Measurements from ENCODE around the gene EMC9. TPM values are rescaled to one million over a fixed set of nuclear protein-coding genes. Genes with fewer than 3 reads are reported as not detected.

The EMC9 gene
- total and polyA plus RNA-seq, 10 of the 15 experiments (the other 5 are each of a cell fraction or from before 2014, with no cell fraction given): 15.3 to 60.5 (median 30.3) TPM

DNA sequence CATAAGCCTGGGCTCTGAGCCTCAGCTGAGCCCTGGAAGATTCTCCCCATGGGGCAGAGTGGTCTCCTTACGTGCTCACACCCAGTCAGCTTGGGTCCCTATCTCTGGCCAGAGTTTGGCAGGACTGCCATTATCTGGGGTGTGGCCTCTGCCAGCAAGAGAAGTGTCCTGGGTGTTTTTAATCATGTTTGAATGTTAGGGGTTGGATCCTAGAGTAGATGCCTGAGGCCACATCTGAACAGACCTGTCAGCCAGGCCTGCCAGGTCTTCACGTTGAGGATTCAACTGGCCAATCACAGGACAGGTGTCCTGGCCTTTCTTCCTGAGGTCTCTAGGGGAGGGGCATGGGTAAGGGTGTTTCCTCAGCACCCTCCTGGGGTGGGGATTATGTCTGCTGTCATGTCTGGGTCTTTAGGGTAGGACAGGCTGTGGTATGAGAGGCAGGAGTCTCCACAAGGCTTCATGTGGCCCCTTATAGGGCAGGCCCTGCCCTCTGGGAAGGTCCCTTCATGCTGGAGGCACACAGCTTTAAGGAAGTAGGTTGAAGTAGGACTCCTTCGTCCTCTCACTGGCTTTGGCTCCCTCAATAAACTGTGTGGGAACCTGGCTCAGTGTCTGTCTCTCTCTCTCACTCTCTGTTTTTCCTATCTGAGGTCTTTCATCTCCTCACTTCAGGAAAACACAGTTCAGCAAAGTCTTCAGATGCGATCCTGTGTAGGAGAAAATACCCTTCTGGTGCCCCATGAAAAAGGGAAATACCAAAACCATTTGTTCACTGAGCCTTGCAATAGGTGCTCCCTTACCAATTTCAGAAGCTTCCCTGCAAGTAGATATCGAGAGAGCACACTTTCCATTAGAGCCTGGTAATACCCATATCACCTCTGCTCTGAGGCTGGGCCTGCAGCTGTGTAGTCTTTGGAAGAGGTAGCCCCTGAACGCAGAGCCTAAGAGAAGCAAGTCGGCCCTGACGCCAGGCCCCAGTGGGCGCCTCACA lies 17.7 kb downstream of the EMC9 start (continued):
- TF ChIP-seq ASH2L (IDR thresholded peaks at IDR 0.05; ENCODE audit: borderline replicate concordance, low read depth): no peak
- no peak for TF ChIP-seq CEBPB (IDR thresholded peaks at IDR 0.05; ENCODE audit: borderline replicate concordance in 1 of 2, low read depth in 2 of 2, low read length in 2 of 2)
- no peak for TF ChIP-seq CHD2 (IDR thresholded peaks at IDR 0.05; ENCODE audit: borderline replicate concordance, low read depth, low read length)
- TF ChIP-seq SREBF2 (IDR thresholded peaks at IDR 0.05; ENCODE audit: low read length): no peak
- TF ChIP-seq TCF3 (IDR thresholded peaks at IDR 0.05; ENCODE audit: borderline replicate concordance, insufficient read depth, low read depth, low read length): no peak
- TF ChIP-seq, protein P1, sequence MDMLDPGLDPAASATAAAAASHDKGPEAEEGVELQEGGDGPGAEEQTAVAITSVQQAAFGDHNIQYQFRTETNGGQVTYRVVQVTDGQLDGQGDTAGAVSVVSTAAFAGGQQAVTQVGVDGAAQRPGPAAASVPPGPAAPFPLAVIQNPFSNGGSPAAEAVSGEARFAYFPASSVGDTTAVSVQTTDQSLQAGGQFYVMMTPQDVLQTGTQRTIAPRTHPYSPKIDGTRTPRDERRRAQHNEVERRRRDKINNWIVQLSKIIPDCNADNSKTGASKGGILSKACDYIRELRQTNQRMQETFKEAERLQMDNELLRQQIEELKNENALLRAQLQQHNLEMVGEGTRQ (IDR thresholded peaks at IDR 0.05; ENCODE audit: borderline replicate concordance, low read depth, low read length): no peak
- TF ChIP-seq, protein P2, sequence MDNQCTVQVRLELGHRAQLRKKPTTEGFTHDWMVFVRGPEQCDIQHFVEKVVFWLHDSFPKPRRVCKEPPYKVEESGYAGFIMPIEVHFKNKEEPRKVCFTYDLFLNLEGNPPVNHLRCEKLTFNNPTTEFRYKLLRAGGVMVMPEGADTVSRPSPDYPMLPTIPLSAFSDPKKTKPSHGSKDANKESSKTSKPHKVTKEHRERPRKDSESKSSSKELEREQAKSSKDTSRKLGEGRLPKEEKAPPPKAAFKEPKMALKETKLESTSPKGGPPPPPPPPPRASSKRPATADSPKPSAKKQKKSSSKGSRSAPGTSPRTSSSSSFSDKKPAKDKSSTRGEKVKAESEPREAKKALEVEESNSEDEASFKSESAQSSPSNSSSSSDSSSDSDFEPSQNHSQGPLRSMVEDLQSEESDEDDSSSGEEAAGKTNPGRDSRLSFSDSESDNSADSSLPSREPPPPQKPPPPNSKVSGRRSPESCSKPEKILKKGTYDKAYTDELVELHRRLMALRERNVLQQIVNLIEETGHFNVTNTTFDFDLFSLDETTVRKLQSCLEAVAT (IDR thresholded peaks at IDR 0.05): no peak
- TF ChIP-seq EED (IDR thresholded peaks at IDR 0.05; ENCODE audit: low read depth): 0 out of 2 replicates have a peak, but pooled peaks have one; percentile 25
- no peak for TF ChIP-seq MYB (IDR thresholded peaks at IDR 0.05; ENCODE audit: borderline replicate concordance, low read depth, low read length)
- TF ChIP-seq CHD4 (IDR thresholded peaks at IDR 0.05): no peak
- no peak for TF ChIP-seq SUZ12 (IDR thresholded peaks at IDR 0.05; ENCODE audit: unreplicated experiment)
- TF ChIP-seq POLR2AphosphoS5 (IDR thresholded peaks at IDR 0.05; ENCODE audit: low read length): no peak
- TF ChIP-seq SMAD1 (IDR thresholded peaks at IDR 0.05; ENCODE audit: low read depth, partially characterized antibody): no peak
- TF ChIP-seq SPI1 (IDR thresholded peaks at IDR 0.05; ENCODE audit: borderline replicate concordance, insufficient read depth, low read depth, low read length): no peak
- TF ChIP-seq POU2F2 (IDR thresholded peaks at IDR 0.05; ENCODE audit: borderline replicate concordance, low read depth, low read length): no peak
- TF ChIP-seq, protein P3, sequence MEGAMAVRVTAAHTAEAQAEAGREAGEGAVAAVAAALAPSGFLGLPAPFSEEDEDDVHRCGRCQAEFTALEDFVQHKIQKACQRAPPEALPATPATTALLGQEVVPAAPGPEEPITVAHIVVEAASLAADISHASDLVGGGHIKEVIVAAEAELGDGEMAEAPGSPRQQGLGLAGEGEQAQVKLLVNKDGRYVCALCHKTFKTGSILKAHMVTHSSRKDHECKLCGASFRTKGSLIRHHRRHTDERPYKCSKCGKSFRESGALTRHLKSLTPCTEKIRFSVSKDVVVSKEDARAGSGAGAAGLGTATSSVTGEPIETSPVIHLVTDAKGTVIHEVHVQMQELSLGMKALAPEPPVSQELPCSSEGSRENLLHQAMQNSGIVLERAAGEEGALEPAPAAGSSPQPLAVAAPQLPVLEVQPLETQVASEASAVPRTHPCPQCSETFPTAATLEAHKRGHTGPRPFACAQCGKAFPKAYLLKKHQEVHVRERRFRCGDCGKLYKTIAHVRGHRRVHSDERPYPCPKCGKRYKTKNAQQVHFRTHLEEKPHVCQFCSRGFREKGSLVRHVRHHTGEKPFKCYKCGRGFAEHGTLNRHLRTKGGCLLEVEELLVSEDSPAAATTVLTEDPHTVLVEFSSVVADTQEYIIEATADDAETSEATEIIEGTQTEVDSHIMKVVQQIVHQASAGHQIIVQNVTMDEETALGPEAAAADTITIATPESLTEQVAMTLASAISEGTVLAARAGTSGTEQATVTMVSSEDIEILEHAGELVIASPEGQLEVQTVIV (IDR thresholded peaks at IDR 0.05; ENCODE audit: borderline replicate concordance, partially characterized antibody): no peak
- TF ChIP-seq, protein P4, sequence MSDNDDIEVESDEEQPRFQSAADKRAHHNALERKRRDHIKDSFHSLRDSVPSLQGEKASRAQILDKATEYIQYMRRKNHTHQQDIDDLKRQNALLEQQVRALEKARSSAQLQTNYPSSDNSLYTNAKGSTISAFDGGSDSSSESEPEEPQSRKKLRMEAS (IDR thresholded peaks at IDR 0.05; ENCODE audit: low read depth, low read length): no peak
- peak; percentile 33; the same call in 1 of the 2 replicates for TF ChIP-seq DPF2 (IDR thresholded peaks at IDR 0.05)
